H1 (cell line): Measurements from ENCODE around the gene RRAGC. TPM values are rescaled to one million over a fixed set of nuclear protein-coding genes. Genes with fewer than 3 reads are reported as not detected.

Experiments
- CTCF ChIA-PET: fragments of 300-600 bp; sonication (Branson Sonifier 250); formaldehyde crosslinking; loops from one replicate; lab custom pipeline; 2021; ENCODE audit not compliant: partially characterized antibody; lab: Charles Lee
- POLR2A ChIA-PET: fragments of 300-600 bp; sonication (Branson Sonifier 250); formaldehyde crosslinking; loops from one replicate; lab custom pipeline; 2021; ENCODE audit warnings: inconsistent platforms; ENCODE audit not compliant: partially characterized antibody; lab: Charles Lee
- DNase-seq, 2 experiments: peaks; one replicate each; pipeline versions ENCODE4 v3.0.0 to v3.0.0-alpha.2; 2010 to 2022; ENCODE audit warnings: low spot score in 2 of 2, low read depth in 1 of 2, mixed read lengths in 1 of 2
- FAIRE-seq: peaks from 2 replicates; lab custom pipeline; 2011; peaks lifted over from hg19 to GRCh38; lab: Jason Lieb, UNC
- H2AFZ ChIP-seq: 2 replicates; pipeline ENCODE4 v1.8.1; 2012; ENCODE audit warnings: low read length, inconsistent platforms
- H2AK5ac ChIP-seq: 2 replicates; pipeline ENCODE4 v1.6.1; 2013; ENCODE audit warnings: low read depth, low read length
- H2BK120ac ChIP-seq: replicated peaks from 2 replicates; pipeline ENCODE3; 2013; ENCODE audit warnings: low read depth, low read length, inconsistent platforms
- H2BK12ac ChIP-seq: 2 replicates; pipeline ENCODE4 v1.6.1; 2013; ENCODE audit warnings: low read depth, low read length
- H2BK15ac ChIP-seq: 2 replicates; pipeline ENCODE4 v1.6.1; 2013; ENCODE audit warnings: low read length
- H2BK20ac ChIP-seq: 2 replicates; pipeline ENCODE4 v1.6.1; 2013; ENCODE audit warnings: low read length
- H2BK5ac ChIP-seq: 2 replicates; pipeline ENCODE4 v1.6.1; 2013; ENCODE audit warnings: low read depth, low read length
- H3K14ac ChIP-seq: 2 replicates; pipeline ENCODE4 v1.6.1; 2013; ENCODE audit warnings: inconsistent platforms; ENCODE audit not compliant: insufficient read length
- H3K18ac ChIP-seq: 2 replicates; pipeline ENCODE4 v1.6.1; 2013; ENCODE audit warnings: low read length; ENCODE audit errors: extremely low read depth
- H3K23ac ChIP-seq: 2 replicates; pipeline ENCODE4 v1.6.1; 2013; ENCODE audit warnings: inconsistent platforms; ENCODE audit not compliant: insufficient read length
- H3K23me2 ChIP-seq: 2 replicates; pipeline ENCODE4 v1.6.1; 2013; ENCODE audit warnings: low read depth, low read length
- H3K27ac ChIP-seq: 2 replicates; pipeline ENCODE4 v1.6.1; 2011; ENCODE audit warnings: low read depth, low read length, inconsistent platforms
- H3K27me3 ChIP-seq, 4 experiments: replicated peaks in 1 of 4; 1 replicate in 1 of 4; 2 replicates in 3 of 4; pipeline versions ENCODE4 v1.6.1 to v1.8.1; 2011 to 2013; ENCODE audit warnings: low read length in 3 of 4, mild to moderate bottlenecking in 3 of 4, inconsistent platforms in 2 of 4, mixed read lengths in 2 of 4, moderate library complexity in 1 of 4; ENCODE audit not compliant: control insufficient read depth in 3 of 4, insufficient read depth in 3 of 4; ENCODE audit errors: extremely low read depth in 1 of 4
- H3K36me3 ChIP-seq, 4 experiments: 2 replicates each; pipeline versions ENCODE4 v1.6.1 to v1.8.1; 2011 to 2013; ENCODE audit warnings: mild to moderate bottlenecking in 4 of 4, low read length in 3 of 4, moderate library complexity in 2 of 4, control low read depth in 1 of 4, inconsistent platforms in 1 of 4; ENCODE audit not compliant: insufficient read depth in 4 of 4, control insufficient read depth in 2 of 4
- H3K4ac ChIP-seq: replicated peaks from 2 replicates; pipeline ENCODE3; 2013; ENCODE audit warnings: low read length, low read depth, mixed read lengths, inconsistent platforms; ENCODE audit not compliant: insufficient read length
- H3K4me1 ChIP-seq, 4 experiments: replicated peaks in 1 of 4; 1 replicate in 1 of 4; 2 replicates in 3 of 4; pipeline versions ENCODE4 v1.6.1 to v1.8.1; 2011 to 2013; ENCODE audit warnings: low read length in 3 of 4, inconsistent platforms in 2 of 4, mixed read lengths in 1 of 4; ENCODE audit not compliant: insufficient read depth in 4 of 4, control insufficient read depth in 3 of 4
- H3K4me2 ChIP-seq, 2 experiments: 2 replicates each; pipeline versions ENCODE4 v1.6.1 to v1.8.1; 2011 to 2013; ENCODE audit warnings: low read depth in 2 of 2, low read length in 2 of 2, control low read depth in 1 of 2, inconsistent platforms in 1 of 2, mild to moderate bottlenecking in 1 of 2; ENCODE audit not compliant: insufficient read depth in 1 of 2
- H3K4me3 ChIP-seq, 4 experiments: fragments of 200-600, 300-600 bp in 1 of 4; sonication (generic), shearing (Covaris generic), sonication (Bioruptor Twin) in 1 of 4; 2 replicates each; pipeline versions ENCODE4 v1.5.1 to v1.8.1; 2011 to 2016; ENCODE audit warnings: low read length in 4 of 4, low read depth in 3 of 4, control low read depth in 2 of 4, inconsistent platforms in 2 of 4, mild to moderate bottlenecking in 2 of 4, mixed read lengths in 1 of 4, moderate library complexity in 1 of 4; ENCODE audit not compliant: insufficient read depth in 2 of 4; ENCODE audit errors: extremely low read depth in 1 of 4
- H3K56ac ChIP-seq: replicated peaks from 2 replicates; pipeline ENCODE3; 2013; ENCODE audit warnings: low read depth, mild to moderate bottlenecking, mixed read lengths, low read length, inconsistent platforms; ENCODE audit not compliant: insufficient read length
- H3K79me1 ChIP-seq: 2 replicates; pipeline ENCODE4 v1.6.1; 2013; ENCODE audit warnings: low read depth, low read length, control low read depth
- H3K79me2 ChIP-seq, 2 experiments: 2 replicates each; pipeline versions ENCODE4 v1.6.1 to v1.8.1; 2012 to 2013; ENCODE audit warnings: low read length in 2 of 2, mild to moderate bottlenecking in 2 of 2, inconsistent platforms in 1 of 2; ENCODE audit not compliant: insufficient read depth in 2 of 2, control insufficient read depth in 1 of 2
- H3K9ac ChIP-seq, 4 experiments: replicated peaks in 1 of 4; 1 replicate in 1 of 4; 2 replicates in 3 of 4; pipeline versions ENCODE4 v1.6.1 to v1.8.1; 2011 to 2013; ENCODE audit warnings: low read depth in 3 of 4, low read length in 3 of 4, control low read depth in 2 of 4, mild to moderate bottlenecking in 2 of 4, moderate library complexity in 2 of 4, inconsistent platforms in 1 of 4; ENCODE audit errors: extremely low read depth in 1 of 4
- H3K9me3 ChIP-seq, 2 experiments: 2 replicates each; pipeline versions ENCODE4 v1.6.1 to v1.8.1; 2012 to 2013; ENCODE audit warnings: mild to moderate bottlenecking in 2 of 2, moderate library complexity in 2 of 2, control low read depth in 1 of 2, inconsistent platforms in 1 of 2, low read depth in 1 of 2, low read length in 1 of 2, mixed read lengths in 1 of 2; ENCODE audit not compliant: insufficient read depth in 2 of 2
- H4K20me1 ChIP-seq, 2 experiments: replicated peaks in 1 of 2; 2 replicates each; pipeline versions ENCODE3 to v1.8.1; 2011 to 2013; ENCODE audit warnings: inconsistent platforms in 2 of 2, low read length in 2 of 2, mild to moderate bottlenecking in 1 of 2; ENCODE audit not compliant: insufficient read depth in 2 of 2, control insufficient read depth in 1 of 2
- H4K5ac ChIP-seq: 2 replicates; pipeline ENCODE4 v1.6.1; 2013; ENCODE audit warnings: low read length, low read depth, mixed read lengths, inconsistent platforms; ENCODE audit not compliant: insufficient read length
- H4K8ac ChIP-seq: 2 replicates; pipeline ENCODE4 v1.8.0; 2013; ENCODE audit warnings: mild to moderate bottlenecking, moderate library complexity, low read length, inconsistent platforms; ENCODE audit not compliant: insufficient read depth; ENCODE audit errors: extremely low read depth
- H4K91ac ChIP-seq: replicated peaks from 2 replicates; pipeline ENCODE3; 2013; ENCODE audit warnings: low read length, mixed read lengths, inconsistent platforms; ENCODE audit not compliant: insufficient read length
- BACH1 ChIP-seq: IDR thresholded peaks from 2 replicates; pipeline ENCODE4 v1.6.1; 2012; ENCODE audit warnings: low read length, improper control_type of control experiment
- BRCA1 ChIP-seq: IDR thresholded peaks from 2 replicates; pipeline ENCODE4 v1.6.1; 2012; ENCODE audit warnings: low read depth, low read length, improper control_type of control experiment
- CBX5 ChIP-seq: fragments of 300-800, 300-1000 bp; sonication (generic); IDR thresholded peaks from 2 replicates; pipeline ENCODE4 v1.7.1; 2016; ENCODE audit warnings: antibody characterized with exemption, low read length, low read depth
- CHD2 ChIP-seq: IDR thresholded peaks from 2 replicates; pipeline ENCODE4 v1.6.1; 2012; ENCODE audit warnings: low read length, improper control_type of control experiment
- HDAC2 ChIP-seq, 2 experiments: fragments of 300-600 bp in 1 of 2; sonication (generic) in 1 of 2; IDR thresholded peaks; 2 replicates each; pipeline ENCODE4 v1.6.1; 2011 to 2012; ENCODE audit warnings: low read depth in 2 of 2, low read length in 2 of 2, mild to moderate bottlenecking in 2 of 2, moderate library complexity in 2 of 2, borderline replicate concordance in 1 of 2, inconsistent platforms in 1 of 2
- HDAC6 ChIP-seq: IDR thresholded peaks from one replicate; pipeline ENCODE4 v1.7.1; 2012; ENCODE audit warnings: low read depth, mild to moderate bottlenecking, inconsistent platforms, low read length, moderate library complexity
- JUND ChIP-seq: IDR thresholded peaks from 2 replicates; pipeline ENCODE4 v1.6.1; 2011; ENCODE audit warnings: mild to moderate bottlenecking, improper control_type of control experiment, low read length
- KDM5A ChIP-seq: fragments of 200-600 bp; IDR thresholded peaks from 2 replicates; pipeline ENCODE4 v1.7.1; 2012; ENCODE audit warnings: mild to moderate bottlenecking, low read length, inconsistent platforms, mixed read lengths
- RNF2 ChIP-seq: fragments of 200-900, 300-1000 bp; sonication (generic); IDR thresholded peaks from 2 replicates; pipeline ENCODE4 v1.7.1; 2016; ENCODE audit warnings: borderline replicate concordance, low read depth, mild to moderate bottlenecking, antibody characterized with exemption, low read length; ENCODE audit not compliant: poor library complexity, severe bottlenecking; ENCODE audit errors: missing control alignments
- SRF ChIP-seq: IDR thresholded peaks from 2 replicates; pipeline ENCODE4 v1.6.1; 2011; ENCODE audit warnings: mild to moderate bottlenecking, low read depth, low read length, moderate library complexity
- TBP ChIP-seq: IDR thresholded peaks from 2 replicates; pipeline ENCODE4 v1.6.1; 2011; ENCODE audit warnings: low read depth, low read length, improper control_type of control experiment
- WGBS, 2 experiments: shearing (Covaris generic) in 1 of 2; methylation state at CpG; one replicate each; pipeline versions ENCODE4 v1.1.6 to v1.1.7; 2013 to 2015; ENCODE audit warnings: low lambda C conversion rate in 2 of 2, mixed read lengths in 2 of 2, inconsistent platforms in 1 of 2, low coverage in 1 of 2, missing lambda C conversion rate in 1 of 2; ENCODE audit not compliant: insufficient replicate concordance in 2 of 2, insufficient coverage in 1 of 2, insufficient read length in 1 of 2; ENCODE audit errors: extremely low coverage in 1 of 2, missing lambda C conversion rate in 1 of 2; 5-methylcytosine and 5-hydroxymethylcytosine counted together
- polyA plus RNA-seq, 7 experiments: library from polyadenylated mRNA; depleted of rRNA in 3 of 7; stranded (reverse) in 5 of 7; unstranded in 2 of 7; fragments of >200 nt in 5 of 7; fragments of 200-250 nt in 2 of 7; gene quantifications; 1 replicate in 5 of 7; 2 replicates in 1 of 7; 4 replicates in 1 of 7; pipeline versions ENCODE4 v1.2.1 to v1.2.3, GENCODE V29; 2011 to 2013; ENCODE audit warnings: missing spikeins in 2 of 7, mixed read lengths in 2 of 7
- total RNA-seq: library from RNA; stranded (reverse); fragmentation: NEBNext Ultra II Directional; extraction: Animal tissue kit (Norgen Biotek cat#: 25700); gene quantifications from 2 replicates; pipeline ENCODE4 v1.2.1, GENCODE V29; 2021
- TF ChIP-seq, protein P1 (sequence below): IDR thresholded peaks from 2 replicates; pipeline ENCODE4 v1.6.1; 2011; ENCODE audit warnings: low read depth, mild to moderate bottlenecking, low read length; ENCODE audit not compliant: insufficient read depth
- TF ChIP-seq, protein P2 (sequence below): IDR thresholded peaks from 2 replicates; pipeline ENCODE4 v1.6.1; 2012; ENCODE audit warnings: inconsistent platforms

The RRAGC gene
- total and polyA plus RNA-seq, 2 of the 8 experiments (the other 6 are each of a cell fraction or from before 2014, with no cell fraction given): 12.0 to 16.5 TPM

DNA sequence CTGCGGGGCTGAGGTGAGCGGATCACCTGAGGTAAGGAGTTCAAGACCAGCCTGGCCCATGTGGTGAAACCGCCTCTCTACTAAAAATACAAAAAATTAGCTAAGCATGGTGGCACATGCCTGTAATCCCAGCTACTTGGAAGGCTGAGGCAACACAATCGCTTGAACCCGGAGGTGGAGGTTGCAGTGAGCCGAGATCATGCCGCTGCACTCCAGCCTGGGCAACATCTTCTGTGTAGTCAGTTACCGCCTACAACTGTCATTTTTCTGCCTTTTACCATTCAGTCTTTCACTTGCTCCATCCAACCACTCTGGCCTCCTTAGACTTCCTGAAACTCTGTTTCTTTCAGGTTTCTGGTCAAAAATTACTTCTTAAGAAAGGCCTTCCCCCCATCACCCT, 11.4 kb upstream of the RRAGC start:
- Histone ChIP-seq H2BK5ac (no peak overlapping the region), H4K91ac (no peak overlapping the region), H3K18ac (no peak overlapping the region), H3K14ac (no peak overlapping the region), H3K79me2 (peaks cover 0 to 4% of the 10 kb centered on the region in 2 experiments; a peak in 3 of 4 replicates), H3K4me1 (peaks cover 0 to 3% (median under 1%) of the 10 kb centered on the region in 4 experiments; a peak in 3 of 7 replicates), H2BK15ac (no peak overlapping the region), H4K8ac (no peak overlapping the region), H3K4ac (no peak overlapping the region), H2BK120ac (no peak overlapping the region), H3K9ac (no peak overlapping the region), H2AFZ (no peak overlapping the region), H3K4me3 (no peak overlapping the region), H3K27ac (no peak overlapping the region), H2BK12ac (no peak overlapping the region), H3K9me3 (no peaks in the 10 kb centered on the region), H3K4me2 (no peak overlapping the region), H2AK5ac (no peak overlapping the region), H4K20me1 (no peaks in the 10 kb centered on the region), H3K23ac (no peak overlapping the region), H3K23me2 (peaks cover 6% of the 10 kb centered on the region; the same call in 1 of the 2 replicates), H2BK20ac (no peak overlapping the region), H3K27me3 (no peaks in the 10 kb centered on the region), H3K79me1 (peaks cover 4% of the 10 kb centered on the region; the same call in 1 of the 2 replicates), H3K36me3 (no peaks in the 10 kb centered on the region), H4K5ac (no peak overlapping the region), H3K56ac (no peak overlapping the region)
- FAIRE-seq: no peak
- WGBS, 2 experiments: 95% methylated on average over 8 of the region's 8 CpGs; no CpG with 5 or more reads in 1 of the 2 experiments
- no peak for DNase-seq
- POLR2A ChIA-PET: interaction anchor here (1.1 to 1.4 kb wide), 2 partner anchors 121 to 136 kb away, joined by 3 to 4 read pairs; no protein-coding TSS in a partner anchor
- CTCF ChIA-PET: interaction anchor here (0.6 kb wide), 3 partner anchors 861 to 1252 kb away, joined by 3 to 5 read pairs (median 3); no protein-coding TSS in a partner anchor
- TF ChIP-seq BACH1: no peak
- no peak for TF ChIP-seq CBX5
- TF ChIP-seq, protein P1, sequence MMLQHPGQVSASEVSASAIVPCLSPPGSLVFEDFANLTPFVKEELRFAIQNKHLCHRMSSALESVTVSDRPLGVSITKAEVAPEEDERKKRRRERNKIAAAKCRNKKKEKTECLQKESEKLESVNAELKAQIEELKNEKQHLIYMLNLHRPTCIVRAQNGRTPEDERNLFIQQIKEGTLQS: no peak
- no peak for TF ChIP-seq JUND
- TF ChIP-seq, protein P2, sequence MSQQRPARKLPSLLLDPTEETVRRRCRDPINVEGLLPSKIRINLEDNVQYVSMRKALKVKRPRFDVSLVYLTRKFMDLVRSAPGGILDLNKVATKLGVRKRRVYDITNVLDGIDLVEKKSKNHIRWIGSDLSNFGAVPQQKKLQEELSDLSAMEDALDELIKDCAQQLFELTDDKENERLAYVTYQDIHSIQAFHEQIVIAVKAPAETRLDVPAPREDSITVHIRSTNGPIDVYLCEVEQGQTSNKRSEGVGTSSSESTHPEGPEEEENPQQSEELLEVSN: no peak
- TF ChIP-seq SRF: no peak
- no peak for TF ChIP-seq HDAC2 (IDR thresholded peaks at IDR 0.05; ENCODE audit: borderline replicate concordance in 1 of 2, low read depth in 2 of 2, low read length in 2 of 2)
- TF ChIP-seq CHD2: no peak
- TF ChIP-seq TBP: no peak
- TF ChIP-seq RNF2: no peak
- no peak for TF ChIP-seq KDM5A
- TF ChIP-seq HDAC6: no peak
- TF ChIP-seq BRCA1: no peak
